AG09319 (cell line): Measurements from ENCODE around the gene TRAPPC3.

Source experiments
- DNase-seq: peaks from one replicate; pipeline ENCODE4 v3.0.0-alpha.2; 2010; ENCODE audit warnings: low read depth; ENCODE audit errors: extremely low read depth
- CTCF ChIP-seq: IDR thresholded peaks from 2 replicates; pipeline ENCODE4 v1.5.1; 2011; ENCODE audit warnings: low read depth, mild to moderate bottlenecking, inconsistent platforms, low read length, moderate library complexity

The TRAPPC3 gene

DNA sequence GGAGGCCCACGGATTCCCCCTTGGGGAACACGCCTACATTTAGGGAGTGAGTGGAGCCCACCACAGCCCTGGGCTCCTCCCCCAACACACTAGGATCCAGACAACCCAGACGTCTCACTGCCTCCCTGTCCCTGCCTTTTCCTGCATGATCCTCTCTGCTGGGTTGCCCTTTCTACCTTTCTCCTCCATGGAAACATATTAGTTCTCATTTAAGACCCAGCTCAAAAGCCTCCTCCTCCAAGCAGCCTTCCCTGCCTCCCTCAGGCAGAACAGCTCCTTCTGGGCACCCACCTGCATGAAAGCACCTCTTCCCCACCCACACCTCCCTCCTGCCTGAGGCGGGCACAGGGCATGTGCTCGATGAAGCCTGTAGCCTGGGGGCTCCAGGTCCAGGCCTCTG lies 34.9 kb downstream of the TRAPPC3 start:
- DNase-seq = no peak
- TF ChIP-seq CTCF = no peak

DNA sequence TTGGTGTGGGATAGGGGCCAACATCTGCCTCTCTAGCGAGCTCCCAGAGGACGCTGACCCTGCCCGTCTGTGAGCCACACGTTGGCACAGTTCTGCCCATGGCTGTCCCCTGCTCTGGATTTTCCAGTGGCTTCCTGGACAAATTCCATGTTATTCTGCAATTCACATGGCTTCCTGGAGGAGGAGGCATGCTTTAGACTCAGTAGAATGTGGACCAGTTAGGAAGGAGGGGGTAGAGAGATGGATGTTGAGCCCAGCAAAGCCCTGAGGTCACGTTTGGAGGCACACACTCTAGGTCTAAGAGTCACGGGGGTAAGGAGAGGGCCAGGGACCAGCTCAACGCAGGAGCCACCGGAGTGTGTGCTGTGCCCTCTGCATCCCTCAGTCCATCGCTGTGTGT lies 36.5 kb downstream of the TRAPPC3 start:
- DNase-seq = no peak
- no peak for TF ChIP-seq CTCF

GRCh38 chr1:36111151-36111550 lies 38.1 kb downstream of the TRAPPC3 start:
- DNase-seq = no peak
- TF ChIP-seq CTCF = no peak

DNA sequence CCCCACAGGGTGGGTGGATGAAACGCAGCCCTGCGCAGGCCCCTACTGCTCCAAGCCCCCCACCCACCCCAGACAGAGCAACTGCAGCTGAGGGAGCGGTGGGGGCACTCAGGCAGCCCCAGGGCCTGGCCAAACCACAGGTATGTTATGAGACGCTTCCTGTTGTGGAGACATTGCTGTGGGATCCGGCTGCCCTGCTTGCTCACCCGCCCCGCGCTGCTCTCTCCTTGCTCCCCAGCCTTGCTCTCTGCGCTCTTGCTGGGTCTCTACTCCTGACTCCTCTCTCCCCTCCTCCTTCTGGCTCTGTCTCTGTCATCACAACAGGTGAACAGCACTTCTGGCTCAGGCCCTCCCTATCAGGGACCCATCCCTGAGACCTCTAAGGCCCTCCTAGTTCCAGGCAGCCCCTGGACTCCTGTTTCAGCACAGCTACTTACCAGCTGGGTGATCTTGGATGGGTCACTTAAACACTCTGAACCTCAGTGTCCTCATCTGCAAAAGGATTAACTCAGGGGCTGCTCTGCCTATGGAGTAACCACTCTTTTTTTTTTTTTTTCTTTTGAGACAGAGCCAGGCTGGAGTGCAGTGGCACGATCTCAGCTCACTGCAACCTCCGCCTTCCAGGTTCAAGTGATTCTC lies 40.1 kb downstream of the TRAPPC3 start:
- no peak for DNase-seq
- TF ChIP-seq CTCF = no peak

- DNase-seq = no peak
- TF ChIP-seq CTCF = no peak
Observed at GRCh38 chr1:36108314-36108713, 41.0 kb downstream of the TRAPPC3 start.

- TF ChIP-seq CTCF = no peak
- DNase-seq = no peak
Observed at GRCh38 chr1:36107394-36107793, 41.9 kb downstream of the TRAPPC3 start.

DNA sequence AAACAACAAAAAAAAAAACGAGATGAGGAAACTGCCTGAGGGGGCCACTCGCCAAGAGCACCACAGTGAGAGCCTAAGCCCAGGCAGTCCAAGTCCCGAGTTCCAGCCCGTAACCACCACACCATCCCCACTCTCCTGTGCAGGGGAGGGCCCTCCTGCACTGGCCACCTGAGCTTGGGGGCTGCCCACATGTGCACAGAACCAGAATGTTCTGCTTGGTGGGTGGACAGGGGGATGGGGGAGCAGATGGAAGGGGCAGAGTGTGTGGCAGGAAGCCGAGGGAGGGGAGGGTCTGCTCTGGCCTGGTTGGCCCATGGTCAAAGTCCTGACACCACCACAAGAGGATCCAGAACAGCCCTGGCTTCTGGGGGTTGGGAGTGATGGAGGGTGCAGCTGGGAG lies 43.0 kb downstream of the TRAPPC3 start:
- no peak for TF ChIP-seq CTCF
- DNase-seq = no peak
